GM12878 (cell line): ENCODE measurements around the gene CFAP70. TPM values are rescaled to one million over a fixed set of nuclear protein-coding genes. Genes with fewer than 3 reads are reported as not detected.

Source experiments
- ATAC-seq: fragments of 200-7000 bp; cut with Tn5 transposase; 3 replicates; pipeline ENCODE4 v1.9.1; 2020; ENCODE audit warnings: mild to moderate bottlenecking, moderate library complexity
- BruUV-seq: library from RNA; stranded (reverse); fragments of 400-500 nt; replicated peaks from 2 replicates; lab custom pipeline; 2021; lab: Mats Ljungman, UMichigan
- CTCF ChIA-PET: fragments of 300-600 bp; sonication (Branson Sonifier 250); formaldehyde crosslinking; extraction: SDS; loops from one replicate; lab custom pipeline; 2021; ENCODE audit warnings: inconsistent platforms; lab: Yijun Ruan, JAX
- POLR2A ChIA-PET: fragments of 350-600 bp; formaldehyde crosslinking; extraction: SDS; loops from one replicate; lab custom pipeline; 2021; ENCODE audit warnings: inconsistent platforms; lab: Charles Lee
- RAD21 ChIA-PET: fragments of 300-600 bp; sonication (Branson Sonifier 250); formaldehyde crosslinking; loops from one replicate; lab custom pipeline; 2023; ENCODE audit warnings: antibody characterized with exemption; ENCODE audit not compliant: unreplicated experiment; lab: Charles Lee
- SMC1A ChIA-PET: fragments of 300-600 bp; sonication (Branson Sonifier 250); formaldehyde crosslinking; loops from one replicate; lab custom pipeline; 2023; ENCODE audit not compliant: unreplicated experiment, uncharacterized antibody; lab: Charles Lee
- DNase-seq: peaks from one replicate; pipeline ENCODE4 v3.0.0-alpha.2; 2011; ENCODE audit warnings: low read depth, low spot score
- FAIRE-seq: peaks from 3 replicates; lab custom pipeline; 2011; peaks lifted over from hg19 to GRCh38; lab: Jason Lieb, UNC
- H2AFZ ChIP-seq: 2 replicates; pipeline ENCODE4 v1.6.0; 2011; ENCODE audit warnings: low read depth, low read length, control low read depth; ENCODE audit not compliant: control insufficient read depth
- H3K27ac ChIP-seq: 2 replicates; pipeline ENCODE4 v1.5.1; 2011; ENCODE audit warnings: control low read depth; ENCODE audit not compliant: control insufficient read depth, insufficient read depth
- H3K27me3 ChIP-seq, 2 experiments: replicated peaks in 1 of 2; 2 replicates each; pipeline versions ENCODE4 v1.6.0 to v1.6.1; 2011; ENCODE audit warnings: low read length in 1 of 2; ENCODE audit not compliant: control insufficient read depth in 2 of 2, insufficient read depth in 2 of 2
- H3K36me3 ChIP-seq, 2 experiments: 2 replicates each; pipeline ENCODE4 v1.5.1; 2011; ENCODE audit warnings: low read length in 1 of 2; ENCODE audit not compliant: control insufficient read depth in 2 of 2, insufficient read depth in 2 of 2
- H3K4me1 ChIP-seq: 2 replicates; pipeline ENCODE4 v1.6.1; 2011; ENCODE audit warnings: mild to moderate bottlenecking, low read length, moderate library complexity, mixed read lengths; ENCODE audit not compliant: control insufficient read depth, insufficient read depth
- H3K4me2 ChIP-seq: 2 replicates; pipeline ENCODE4 v1.6.0; 2011; ENCODE audit warnings: control low read depth; ENCODE audit not compliant: control insufficient read depth, insufficient read depth
- H3K4me3 ChIP-seq: fragments of 200-600 bp; sonication (generic); 2 replicates; pipeline ENCODE4 v1.5.1; 2016
- H3K79me2 ChIP-seq: 2 replicates; pipeline ENCODE4 v1.6.0; 2011; ENCODE audit warnings: low read length; ENCODE audit not compliant: control insufficient read depth, insufficient read depth
- H3K9ac ChIP-seq: 2 replicates; pipeline ENCODE4 v1.8.0; 2011; ENCODE audit warnings: low read length, control low read depth, mixed read lengths; ENCODE audit not compliant: control insufficient read depth, insufficient read depth
- H3K9me3 ChIP-seq: replicated peaks from 3 replicates; pipeline ENCODE4 v1.5.1; 2011; ENCODE audit warnings: mild to moderate bottlenecking, low read length; ENCODE audit not compliant: control insufficient read depth, insufficient read depth
- H4K20me1 ChIP-seq: 2 replicates; pipeline ENCODE4 v1.6.0; 2011; ENCODE audit not compliant: control insufficient read depth, insufficient read depth
- BCL11A ChIP-seq: IDR thresholded peaks from 2 replicates; pipeline ENCODE4 v1.6.1; 2011; ENCODE audit warnings: low read depth, low read length
- E2F4 ChIP-seq: IDR thresholded peaks from 2 replicates; pipeline ENCODE4 v1.6.1; 2012; ENCODE audit warnings: low read depth, low read length, improper control_type of control experiment
- MAX ChIP-seq: IDR thresholded peaks from 2 replicates; pipeline ENCODE4 v1.6.1; 2012; ENCODE audit warnings: low read depth, low read length, improper control_type of control experiment
- NR2F1 ChIP-seq: fragments of 450-650 bp; conservative IDR thresholded peaks from 2 replicates; pipeline ENCODE4 v1.6.1; 2017; ENCODE audit warnings: mild to moderate bottlenecking
- RB1 ChIP-seq: fragments of 450-650 bp; formaldehyde crosslinking; IDR thresholded peaks from 2 replicates; pipeline ENCODE4 v1.6.1; 2017; ENCODE audit warnings: mild to moderate bottlenecking, borderline replicate concordance
- RUNX3 ChIP-seq: IDR thresholded peaks from 2 replicates; pipeline ENCODE4 v1.6.1; 2012; ENCODE audit warnings: low read length, inconsistent platforms
- USF1 ChIP-seq: IDR thresholded peaks from 2 replicates; pipeline ENCODE4 v1.6.1; 2011; ENCODE audit warnings: borderline replicate concordance, low read depth, mild to moderate bottlenecking, moderate library complexity, mixed read lengths, low read length; ENCODE audit not compliant: insufficient read depth; ENCODE audit errors: extremely low read length
- ZBTB40 ChIP-seq: fragments of 450-650 bp; IDR thresholded peaks from 2 replicates; pipeline ENCODE4 v1.6.1; 2016; ENCODE audit warnings: mild to moderate bottlenecking, moderate library complexity, borderline replicate concordance
- ZNF687 ChIP-seq: fragments of 450-650 bp; IDR thresholded peaks from 2 replicates; pipeline ENCODE4 v1.6.1; 2017; ENCODE audit warnings: mild to moderate bottlenecking, moderate library complexity
- ZZZ3 ChIP-seq: IDR thresholded peaks from 2 replicates; pipeline ENCODE4 v1.6.1; 2011; ENCODE audit warnings: low read depth; ENCODE audit not compliant: control insufficient read depth, insufficient read length
- WGBS: methylation state at CpG from one replicate; pipeline ENCODE4 v1.1.6; 2016; ENCODE audit warnings: low lambda C conversion rate; ENCODE audit not compliant: insufficient replicate concordance, insufficient coverage; ENCODE audit errors: missing lambda C conversion rate; 5-methylcytosine and 5-hydroxymethylcytosine counted together
- in situ Hi-C: fragments of 300-500 bp; cut with MboI; formaldehyde crosslinking; loops from 9 replicates; pipeline ENCODE4 v1.14.3; 2018; ENCODE audit warnings: mixed read lengths
- intact Hi-C: fragments of 100-400 bp; cut with micrococcal nuclease; formaldehyde crosslinking; loops from one replicate; pipeline ENCODE4 v1.14.2; 2022; ENCODE audit not compliant: unreplicated experiment
- polyA plus RNA-seq, 11 experiments: library from polyadenylated mRNA; depleted of rRNA in 4 of 11; unstranded in 6 of 11; stranded (reverse) in 5 of 11; fragments of >200 nt; fragmentation: Nextera tagmentation in 4 of 11; fragmentation: Illumina TruSeq in 1 of 11; extraction: Ambion mirVana in 4 of 11; extraction: Trizol in 1 of 11; gene quantifications; 1 replicate in 1 of 11; 2 replicates in 10 of 11; pipeline versions ENCODE4 v1.2.1 to v1.2.3, GENCODE V29; 2011 to 2016; ENCODE audit warnings: inconsistent platforms in 2 of 11, missing spikeins in 2 of 11, low read depth in 1 of 11
- total RNA-seq, 4 experiments: library from RNA; depleted of rRNA in 3 of 4; stranded (reverse); fragments of >200 nt in 3 of 4; fragmentation: Illumina TruSeq in 1 of 4; extraction: Trizol in 1 of 4; gene quantifications; 2 replicates each; pipeline versions ENCODE4 v1.2.1 to v1.2.3, GENCODE V29; 2013 to 2021

The CFAP70 gene
- total and polyA plus RNA-seq, 10 of the 15 experiments (the other 5 are each of a cell fraction or from before 2014, with no cell fraction given) = 0.21 to 1.1 (median 0.42) TPM

- H3K4me3 ChIP-seq = no peak overlapping the region
- no peak for DNase-seq
- H3K36me3 ChIP-seq = 0 out of 4 replicates have a peak, but pooled peaks cover 0 to 2% of the 10 kb centered on the region in 2 experiments
- no peak overlapping the region for H3K4me2 ChIP-seq
- no TSS peak for BruUV-seq
- intact Hi-C loops = no loop called here
- in situ Hi-C loops = no loop called here
- ATAC-seq = peak; percentile 73
- no peaks in the 10 kb centered on the region for H3K9me3 ChIP-seq
- CTCF ChIA-PET = interaction anchor here (0.6 kb wide), 1 partner anchor 779 kb away, joined by 3 read pairs; no protein-coding TSS in a partner anchor
- peaks cover 12% of the 10 kb centered on the region for H3K4me1 ChIP-seq
- no peaks in the 10 kb centered on the region for H3K79me2 ChIP-seq
- H3K9ac ChIP-seq = no peak overlapping the region
- peak overlapping the region; percentile 45 for H3K27ac ChIP-seq
- FAIRE-seq = peak; percentile 69
- SMC1A ChIA-PET = interaction anchor here (1.6 kb wide), 1 partner anchor 9 kb away, joined by 7 read pairs; the partner anchor contains the start of gene CFAP70
- H2AFZ ChIP-seq = no peak overlapping the region; the same call in 1 of the 2 replicates
- H3K27me3 ChIP-seq = no peaks in the 10 kb centered on the region
- POLR2A ChIA-PET = interaction anchor here (0.6 to 0.7 kb wide), 2 partner anchors 9 to 196 kb away, joined by 4 to 6 read pairs; no protein-coding TSS in a partner anchor
- WGBS = 30% methylated on average over 6 of the region's 6 CpGs
- RAD21 ChIA-PET = no interaction called here
- H4K20me1 ChIP-seq = no peaks in the 10 kb centered on the region
- TF ChIP-seq NR2F1 (no peak), RB1 (no peak), ZNF687 (0 out of 2 replicates have a peak, but pooled peaks have one; percentile 38), ZBTB40 (0 out of 2 replicates have a peak, but pooled peaks have one; percentile 19), E2F4 (no peak), MAX (no peak), USF1 (no peak), BCL11A (no peak), RUNX3 (peak; percentile 36; the same call in 1 of the 2 replicates), ZZZ3 (no peak)
Observed at GRCh38 chr10:73366381-73367298, 8.0 kb upstream of the CFAP70 start.
